Measurements from ENCODE around the gene GNA12. TPM values are rescaled to one million over a fixed set of nuclear protein-coding genes. Genes with fewer than 3 reads are reported as not detected.

Gene GNA12
- total and polyA plus RNA-seq, 9 of the 15 experiments (the other 6 are each of a cell fraction or from before 2014, with no cell fraction given) = 0.65 to 32.7 (median 9.6) TPM

GRCh38 chr7:2840458-2840857, 3.6 kb downstream of the GNA12 start (continued):
- no peak for TF ChIP-seq ARID4B (CRISPR knock-in tag; IDR thresholded peaks at IDR 0.05)
- no peak for TF ChIP-seq MCM5 (IDR thresholded peaks at IDR 0.05; ENCODE audit: low read depth)
- TF ChIP-seq IRF2 (CRISPR knock-in tag; IDR thresholded peaks at IDR 0.05) = no peak
- TF ChIP-seq ETV6 (IDR thresholded peaks at IDR 0.05; ENCODE audit: borderline replicate concordance in 1 of 2, low read depth in 2 of 2, low read length in 1 of 2) = no peak
- no peak for TF ChIP-seq ETV6 (CRISPR knock-in tag; IDR thresholded peaks at IDR 0.05; ENCODE audit: borderline replicate concordance)
- TF ChIP-seq ZNF3 (CRISPR knock-in tag; IDR thresholded peaks at IDR 0.05) = no peak
- TF ChIP-seq FOSL1 (tag; conservative IDR thresholded peaks at IDR 0.05) = no peak
- TF ChIP-seq ZBED1 (IDR thresholded peaks at IDR 0.05) = no peak

Measured in K562 (cell line).